ENCODE data around the gene EPB41L4B.

DNA sequence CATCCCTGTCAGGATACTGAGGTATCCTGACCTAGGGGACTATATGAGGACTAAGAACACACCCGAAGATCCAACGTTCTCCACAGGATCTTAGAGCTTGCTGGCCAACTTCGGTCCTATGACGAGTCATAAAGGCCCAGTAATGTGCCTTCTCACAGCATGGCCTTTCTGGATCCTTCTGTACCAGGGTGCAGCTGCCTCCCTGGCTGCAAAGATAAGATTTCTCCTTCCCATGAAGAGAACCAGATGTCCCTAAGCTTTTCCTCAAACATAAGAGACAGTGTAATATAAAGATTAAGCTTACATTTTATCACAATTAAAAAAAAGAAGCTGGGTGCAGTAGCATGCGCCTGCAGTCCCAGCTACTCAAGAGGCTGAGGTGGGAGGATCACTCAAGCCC lies 18.3 kb downstream of the EPB41L4B start:
- TF ChIP-seq, protein P1, sequence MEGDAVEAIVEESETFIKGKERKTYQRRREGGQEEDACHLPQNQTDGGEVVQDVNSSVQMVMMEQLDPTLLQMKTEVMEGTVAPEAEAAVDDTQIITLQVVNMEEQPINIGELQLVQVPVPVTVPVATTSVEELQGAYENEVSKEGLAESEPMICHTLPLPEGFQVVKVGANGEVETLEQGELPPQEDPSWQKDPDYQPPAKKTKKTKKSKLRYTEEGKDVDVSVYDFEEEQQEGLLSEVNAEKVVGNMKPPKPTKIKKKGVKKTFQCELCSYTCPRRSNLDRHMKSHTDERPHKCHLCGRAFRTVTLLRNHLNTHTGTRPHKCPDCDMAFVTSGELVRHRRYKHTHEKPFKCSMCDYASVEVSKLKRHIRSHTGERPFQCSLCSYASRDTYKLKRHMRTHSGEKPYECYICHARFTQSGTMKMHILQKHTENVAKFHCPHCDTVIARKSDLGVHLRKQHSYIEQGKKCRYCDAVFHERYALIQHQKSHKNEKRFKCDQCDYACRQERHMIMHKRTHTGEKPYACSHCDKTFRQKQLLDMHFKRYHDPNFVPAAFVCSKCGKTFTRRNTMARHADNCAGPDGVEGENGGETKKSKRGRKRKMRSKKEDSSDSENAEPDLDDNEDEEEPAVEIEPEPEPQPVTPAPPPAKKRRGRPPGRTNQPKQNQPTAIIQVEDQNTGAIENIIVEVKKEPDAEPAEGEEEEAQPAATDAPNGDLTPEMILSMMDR (IDR thresholded peaks at IDR 0.05) = no peak
- no peak for TF ChIP-seq POLR2A (IDR thresholded peaks at IDR 0.05)

Data from breast epithelium (tissue), 3 donors.